ENCODE results near the gene BLNK.

GRCh38 chr10:96281444-96282029 is 10.2 kb upstream of the BLNK start:
- TF ChIP-seq CTCF (conservative IDR thresholded peaks at IDR 0.05) = no peak
- no peak for TF ChIP-seq EZH2 (IDR thresholded peaks at IDR 0.05; ENCODE audit: low read depth)
